ENCODE data around the gene MTERF1. TPM values are rescaled to one million over a fixed set of nuclear protein-coding genes. Genes with fewer than 3 reads are reported as not detected.
"Not testable (repeated sequence)": the region's sequence is repeated elsewhere in the genome, so short reads cannot be mapped to it uniquely, and the experiment has no call there.

MTERF1 gene
- total RNA-seq, 2 donors from 2014 or later = 19.5 to 24.1 TPM

GRCh38 chr7:91893699-91894098 is 13.2 kb upstream of the MTERF1 start:
- ATAC-seq (replicated peaks); H3K36me3 Mint-ChIP-seq (ENCODE audit: low read depth); H3K27ac Mint-ChIP-seq; H3K9me3 Mint-ChIP-seq; H3K4me1 Mint-ChIP-seq; H3K4me3 Mint-ChIP-seq: not testable (repeated sequence)
- H3K27me3 Mint-ChIP-seq = peaks cover 12% of the 10 kb centered on the region

GRCh38 chr7:91892821-91893340 is 12.4 kb upstream of the MTERF1 start:
- Mint-ChIP-seq H3K9me3 (no peaks in the 10 kb centered on the region), H3K4me1 (no peaks in the 10 kb centered on the region), H3K4me3 (no peak overlapping the region), H3K27ac (no peak overlapping the region), H3K27me3 (peaks cover 12% of the 10 kb centered on the region), H3K36me3 (ENCODE audit: low read depth) (no peaks in the 10 kb centered on the region)
- ATAC-seq (replicated peaks) = no peak

GRCh38 chr7:91892099-91892705 is 11.7 kb upstream of the MTERF1 start:
- no peaks in the 10 kb centered on the region for H3K9me3 Mint-ChIP-seq
- no peaks in the 10 kb centered on the region for H3K36me3 Mint-ChIP-seq (ENCODE audit: low read depth)
- ATAC-seq (replicated peaks) = no peak
- no peak overlapping the region for H3K4me3 Mint-ChIP-seq
- no peaks in the 10 kb centered on the region for H3K4me1 Mint-ChIP-seq
- H3K27ac Mint-ChIP-seq = no peak overlapping the region
- peaks cover 12% of the 10 kb centered on the region for H3K27me3 Mint-ChIP-seq

GRCh38 chr7:91888271-91889175 is 8.0 kb upstream of the MTERF1 start:
- H3K27me3 Mint-ChIP-seq; ATAC-seq (replicated peaks); H3K9me3 Mint-ChIP-seq; H3K27ac Mint-ChIP-seq; H3K4me1 Mint-ChIP-seq; H3K4me3 Mint-ChIP-seq; H3K36me3 Mint-ChIP-seq (ENCODE audit: low read depth): not testable (repeated sequence)

- not testable (repeated sequence) for H3K36me3 Mint-ChIP-seq (ENCODE audit: low read depth); H3K4me3 Mint-ChIP-seq; H3K9me3 Mint-ChIP-seq; H3K27ac Mint-ChIP-seq; ATAC-seq (replicated peaks); H3K4me1 Mint-ChIP-seq; H3K27me3 Mint-ChIP-seq
Observed at GRCh38 chr7:91887336-91888213, 7.1 kb upstream of the MTERF1 start.

GRCh38 chr7:91883676-91884362 is 3.3 kb upstream of the MTERF1 start:
- H3K36me3 Mint-ChIP-seq (ENCODE audit: low read depth) = peaks cover 10% of the 10 kb centered on the region
- no peak overlapping the region for H3K4me3 Mint-ChIP-seq

GRCh38 chr7:91880016-91880412 is 488 bp downstream of the MTERF1 start:
- no peaks in the 10 kb centered on the region for H3K9me3 Mint-ChIP-seq
- ATAC-seq (replicated peaks) = no peak
- peak overlapping the region; percentile 95 for H3K27ac Mint-ChIP-seq
- H3K4me3 Mint-ChIP-seq = peak overlapping the region; percentile 90
- peaks cover 41% of the 10 kb centered on the region for H3K36me3 Mint-ChIP-seq (ENCODE audit: low read depth)
- H3K27me3 Mint-ChIP-seq = no peaks in the 10 kb centered on the region
- peaks cover 28% of the 10 kb centered on the region for H3K4me1 Mint-ChIP-seq

More at GRCh38 chr7:91883676-91884362, 3.3 kb upstream of the MTERF1 start:
- no peak for ATAC-seq (replicated peaks)
- no peak overlapping the region for H3K27ac Mint-ChIP-seq
- no peaks in the 10 kb centered on the region for H3K9me3 Mint-ChIP-seq
- H3K27me3 Mint-ChIP-seq = no peaks in the 10 kb centered on the region
- peaks cover 11% of the 10 kb centered on the region for H3K4me1 Mint-ChIP-seq

- peaks cover 29% of the 10 kb centered on the region for H3K4me1 Mint-ChIP-seq
- no peaks in the 10 kb centered on the region for H3K27me3 Mint-ChIP-seq
- no peak for ATAC-seq (replicated peaks)
- H3K4me3 Mint-ChIP-seq = no peak overlapping the region
- H3K9me3 Mint-ChIP-seq = no peaks in the 10 kb centered on the region
- no peak overlapping the region for H3K27ac Mint-ChIP-seq
- H3K36me3 Mint-ChIP-seq (ENCODE audit: low read depth) = peaks cover 60% of the 10 kb centered on the region
Observed at GRCh38 chr7:91876391-91877133, 3.9 kb downstream of the MTERF1 start.

GRCh38 chr7:91875851-91876250 is 4.7 kb downstream of the MTERF1 start:
- Mint-ChIP-seq H3K27me3 (no peaks in the 10 kb centered on the region), H3K36me3 (ENCODE audit: low read depth) (peaks cover 60% of the 10 kb centered on the region), H3K9me3 (no peaks in the 10 kb centered on the region), H3K4me1 (peaks cover 29% of the 10 kb centered on the region), H3K27ac (peak overlapping the region; percentile 51), H3K4me3 (no peak overlapping the region)
- no peak for ATAC-seq (replicated peaks)

- Mint-ChIP-seq H3K27ac (no peak overlapping the region), H3K9me3 (no peaks in the 10 kb centered on the region), H3K36me3 (ENCODE audit: low read depth) (peaks cover 54% of the 10 kb centered on the region), H3K4me3 (no peak overlapping the region), H3K4me1 (peaks cover 17% of the 10 kb centered on the region), H3K27me3 (no peaks in the 10 kb centered on the region)
- no peak for ATAC-seq (replicated peaks)
Observed at GRCh38 chr7:91872928-91873327, 7.6 kb downstream of the MTERF1 start.

GRCh38 chr7:91872069-91872468 is 8.4 kb downstream of the MTERF1 start:
- H3K4me1 Mint-ChIP-seq = peaks cover 10% of the 10 kb centered on the region
- no peaks in the 10 kb centered on the region for H3K27me3 Mint-ChIP-seq
- H3K9me3 Mint-ChIP-seq = no peaks in the 10 kb centered on the region
- H3K4me3 Mint-ChIP-seq = no peak overlapping the region
- H3K36me3 Mint-ChIP-seq (ENCODE audit: low read depth) = peaks cover 46% of the 10 kb centered on the region
- no peak overlapping the region for H3K27ac Mint-ChIP-seq
- no peak for ATAC-seq (replicated peaks)

GRCh38 chr7:91869661-91870060 is 10.8 kb downstream of the MTERF1 start:
- peaks cover 27% of the 10 kb centered on the region for H3K36me3 Mint-ChIP-seq (ENCODE audit: low read depth)
- H3K4me1 Mint-ChIP-seq = peaks cover 5% of the 10 kb centered on the region
- no peak overlapping the region for H3K27ac Mint-ChIP-seq
- no peak overlapping the region for H3K4me3 Mint-ChIP-seq
- ATAC-seq (replicated peaks) = no peak
- H3K9me3 Mint-ChIP-seq = no peaks in the 10 kb centered on the region
- H3K27me3 Mint-ChIP-seq = no peaks in the 10 kb centered on the region

GRCh38 chr7:91866599-91867148 is 13.8 kb downstream of the MTERF1 start:
- Mint-ChIP-seq H3K4me1 (peaks cover 5% of the 10 kb centered on the region), H3K27me3 (no peaks in the 10 kb centered on the region), H3K36me3 (ENCODE audit: low read depth) (peaks cover 17% of the 10 kb centered on the region), H3K27ac (no peak overlapping the region), H3K9me3 (no peaks in the 10 kb centered on the region), H3K4me3 (no peak overlapping the region)
- ATAC-seq (replicated peaks) = no peak

All from activated T-helper 17 cell treated with anti-CD3 and anti-CD28 coated beads, Interleukin-2, amount 50 U/mL, for 72 hours (primary cell).